GM19324 (cell line): ENCODE measurements around the gene NFATC2.

Experiments used
- ATAC-seq: cut with Tn5 transposase; IDR thresholded peaks from one replicate; pipeline ENCODE4 v1.9.1; 2021; ENCODE audit warnings: mild to moderate bottlenecking, moderate library complexity; ENCODE audit not compliant: unreplicated experiment, low FRiP score

NFATC2 gene

GRCh38 chr20:51498765-51499540 lies 43.6 kb downstream of the NFATC2 start:
- no peak for ATAC-seq

- no peak for ATAC-seq
These were observed 44.7 kb downstream of the NFATC2 start for GRCh38 chr20:51497542-51498467.

GRCh38 chr20:51496964-51497363 lies 45.6 kb downstream of the NFATC2 start:
- no peak for ATAC-seq

GRCh38 chr20:51495921-51496545 lies 46.5 kb downstream of the NFATC2 start:
- ATAC-seq: no peak

- ATAC-seq: no peak
These were observed 47.2 kb downstream of the NFATC2 start for GRCh38 chr20:51495291-51495690.

- no peak for ATAC-seq
These were observed 48.0 kb downstream of the NFATC2 start for GRCh38 chr20:51494241-51495110.

- no peak for ATAC-seq
These were observed 49.1 kb downstream of the NFATC2 start for GRCh38 chr20:51493346-51493791.

GRCh38 chr20:51492167-51493092 lies 50.1 kb downstream of the NFATC2 start:
- ATAC-seq: no peak

- no peak for ATAC-seq
These were observed 51.1 kb downstream of the NFATC2 start for GRCh38 chr20:51491393-51491792.

GRCh38 chr20:51490635-51491034 lies 51.9 kb downstream of the NFATC2 start:
- no peak for ATAC-seq

GRCh38 chr20:51489611-51490010 lies 52.9 kb downstream of the NFATC2 start:
- no peak for ATAC-seq

GRCh38 chr20:51488331-51488730 lies 54.2 kb downstream of the NFATC2 start:
- ATAC-seq: no peak

GRCh38 chr20:51487565-51488268 lies 54.8 kb downstream of the NFATC2 start:
- no peak for ATAC-seq

GRCh38 chr20:51487076-51487475 lies 55.4 kb downstream of the NFATC2 start:
- ATAC-seq: no peak

GRCh38 chr20:51486197-51487005 lies 56.1 kb downstream of the NFATC2 start:
- no peak for ATAC-seq

GRCh38 chr20:51484831-51485230 lies 57.7 kb downstream of the NFATC2 start:
- ATAC-seq: no peak

GRCh38 chr20:51484141-51484815 lies 58.2 kb downstream of the NFATC2 start:
- no peak for ATAC-seq
